ENCODE results near the gene LGALS1.
"Not testable (repeated sequence)": the region's sequence is repeated elsewhere in the genome, so short reads cannot be mapped to it uniquely, and the experiment has no call there.

- TF ChIP-seq EZH2 (IDR thresholded peaks at IDR 0.05; ENCODE audit: low read length, unreplicated experiment); CTCF (conservative IDR thresholded peaks at IDR 0.05; ENCODE audit: low read depth, low read length); EZH2phosphoT487 (IDR thresholded peaks at IDR 0.05; ENCODE audit: borderline replicate concordance, low read length): not testable (repeated sequence)
Observed at GRCh38 chr22:37717235-37717634, 41.8 kb downstream of the LGALS1 start.
